HG02852 (cell line): ENCODE data around the gene FAM78A.
A peak's percentile ranks its signal among the peaks of the same experiment; 100 is the strongest.
"Not testable (repeated sequence)": the region's sequence is repeated elsewhere in the genome, so short reads cannot be mapped to it uniquely, and the experiment has no call there.

Experiments
- ATAC-seq: cut with Tn5 transposase; IDR thresholded peaks from one replicate; pipeline ENCODE4 v1.9.1; 2021; ENCODE audit warnings: mild to moderate bottlenecking, moderate library complexity; ENCODE audit not compliant: unreplicated experiment

Gene FAM78A

GRCh38 chr9:131270171-131271015, 5.9 kb downstream of the FAM78A start:
- no peak for ATAC-seq

GRCh38 chr9:131266266-131267229, 9.8 kb downstream of the FAM78A start:
- no peak for ATAC-seq

GRCh38 chr9:131264231-131264630, 12.1 kb downstream of the FAM78A start:
- no peak for ATAC-seq

- ATAC-seq: no peak
These were observed 12.6 kb downstream of the FAM78A start for GRCh38 chr9:131263701-131264100.

- ATAC-seq: not testable (repeated sequence)
These were observed 13.3 kb downstream of the FAM78A start for GRCh38 chr9:131263033-131263343.

GRCh38 chr9:131262327-131263032, 13.8 kb downstream of the FAM78A start:
- ATAC-seq: peak; percentile 68

GRCh38 chr9:131260751-131261452, 15.4 kb downstream of the FAM78A start:
- no peak for ATAC-seq

- no peak for ATAC-seq
These were observed 16.3 kb downstream of the FAM78A start for GRCh38 chr9:131259916-131260597.

- no peak for ATAC-seq
These were observed 16.8 kb downstream of the FAM78A start for GRCh38 chr9:131259432-131259898.

- no peak for ATAC-seq
These were observed 17.4 kb downstream of the FAM78A start for GRCh38 chr9:131258698-131259431.

- ATAC-seq: no peak
These were observed 18.1 kb downstream of the FAM78A start for GRCh38 chr9:131258186-131258585.

GRCh38 chr9:131257266-131258025, 18.9 kb downstream of the FAM78A start:
- no peak for ATAC-seq

- ATAC-seq: no peak
These were observed 20.6 kb downstream of the FAM78A start for GRCh38 chr9:131255676-131256197.

GRCh38 chr9:131254626-131255025, 21.7 kb downstream of the FAM78A start:
- ATAC-seq: no peak

GRCh38 chr9:131253891-131254491, 22.3 kb downstream of the FAM78A start:
- peak; percentile 39 for ATAC-seq

- no peak for ATAC-seq
These were observed 24.2 kb downstream of the FAM78A start for GRCh38 chr9:131252120-131252519.

- ATAC-seq: no peak
These were observed 29.7 kb downstream of the FAM78A start for GRCh38 chr9:131246618-131247017.

GRCh38 chr9:131244331-131244730, 32.0 kb downstream of the FAM78A start:
- not testable (repeated sequence) for ATAC-seq
